ENCODE results near the gene POLR2L. TPM values are rescaled to one million over a fixed set of nuclear protein-coding genes. Genes with fewer than 3 reads are reported as not detected.

Gene POLR2L
- total RNA-seq, 1 experiment from 2014 or later: 211 TPM

GRCh38 chr11:843818-844692, 1.7 kb upstream of the POLR2L start:
- intact Hi-C loops (cut with micrococcal nuclease): loop anchor here (5.0 kb wide), 1 partner anchor 37 kb away; the partner anchor contains the start of genes PIDD1 and RPLP2
- Histone ChIP-seq H3K79me2 (ENCODE audit: insufficient read depth, low read length) (peaks cover 49% of the 10 kb centered on the region), H3K9ac (ENCODE audit: low read length) (peak overlapping the region; percentile 99), H3K9me3 (ENCODE audit: control insufficient read depth in 1 of 2, insufficient read depth in 1 of 2, low read depth in 1 of 2, low read length in 2 of 2) (no peaks in the 10 kb centered on the region), H3K27ac (ENCODE audit: low read depth, low read length) (peak overlapping the region; percentile 97), H3K9me2 (ENCODE audit: insufficient read depth) (no peaks in the 10 kb centered on the region), H3K4me3 (replicated peaks in 1 of 2; ENCODE audit: low read depth in 1 of 2, low read length in 2 of 2) (peak overlapping the region; percentile 66 to 98), H2AFZ (ENCODE audit: low read depth, low read length, poor library complexity, severe bottlenecking) (no peak overlapping the region), H3K36me3 (ENCODE audit: control insufficient read depth in 1 of 2, insufficient read depth in 2 of 2, low read length in 2 of 2) (peaks cover 0 to 21% of the 10 kb centered on the region in 2 experiments; a peak in 3 of 4 replicates), H3K4me1 (ENCODE audit: control insufficient read depth in 1 of 2, insufficient read depth in 2 of 2, low read length in 2 of 2) (peaks cover 32 to 62% of the 10 kb centered on the region in 2 experiments), H4K20me1 (ENCODE audit: insufficient read depth) (peaks cover 12% of the 10 kb centered on the region; the same call in 1 of the 2 replicates), H3K4me2 (ENCODE audit: low read length) (peak overlapping the region; percentile 92), H3K27me3 (ENCODE audit: insufficient read depth, low read length) (no peaks in the 10 kb centered on the region)
- DNase-seq (ENCODE audit: low read depth, low spot score) (no peak), ATAC-seq (peak; percentile 50)
- BruUV-seq (replicated peaks): no TSS peak
- ChIA-PET CTCF (interaction anchor here (0.6 to 1.3 kb wide), 5 partner anchors 9 to 207 kb away, joined by 3 to 7 read pairs (median 3); partner anchors contain the start of genes PNPLA2 and TMEM80), POLR2A (interaction anchor here (1.9 to 2.5 kb wide), 2 partner anchors 10 to 25 kb away, joined by 11 to 14 read pairs; partner anchors contain the start of gene PNPLA2), RAD21 (ENCODE audit: low non-redundant PET in 1 of 2, low total read pairs in 2 of 2, uncharacterized antibody in 2 of 2, unreplicated experiment in 2 of 2) (no interaction called here)
- TF ChIP-seq ZFX (IDR thresholded peaks at IDR 0.05): no peak
- no peak for TF ChIP-seq RAD21 (IDR thresholded peaks at IDR 0.05; ENCODE audit: low read depth)
- peak; percentile 40; the same call in 1 of the 2 replicates for TF ChIP-seq POLR2AphosphoS5 (IDR thresholded peaks at IDR 0.05; ENCODE audit: low read depth, low read length)
- TF ChIP-seq ZNF274 (IDR thresholded peaks at IDR 0.05; ENCODE audit: low read depth, low read length): no peak
- no peak for TF ChIP-seq EZH2phosphoT487 (IDR thresholded peaks at IDR 0.05; ENCODE audit: borderline replicate concordance)
- no peak for TF ChIP-seq MAX (IDR thresholded peaks at IDR 0.05)
- no peak for TF ChIP-seq CEBPB (IDR thresholded peaks at IDR 0.05; ENCODE audit: low read depth)
- no peak for TF ChIP-seq YY1 (IDR thresholded peaks at IDR 0.05; ENCODE audit: extremely low read depth, insufficient replicate concordance, low read depth, low read length)
